CD4-positive, alpha-beta T cell treated with Interleukin-17A for 1 hour (primary cell): ENCODE data around the gene DLEC1.

Experiments
- DNase-seq: peaks from one replicate; pipeline ENCODE4 v3.0.0-alpha.2; 2020

Gene DLEC1

DNA sequence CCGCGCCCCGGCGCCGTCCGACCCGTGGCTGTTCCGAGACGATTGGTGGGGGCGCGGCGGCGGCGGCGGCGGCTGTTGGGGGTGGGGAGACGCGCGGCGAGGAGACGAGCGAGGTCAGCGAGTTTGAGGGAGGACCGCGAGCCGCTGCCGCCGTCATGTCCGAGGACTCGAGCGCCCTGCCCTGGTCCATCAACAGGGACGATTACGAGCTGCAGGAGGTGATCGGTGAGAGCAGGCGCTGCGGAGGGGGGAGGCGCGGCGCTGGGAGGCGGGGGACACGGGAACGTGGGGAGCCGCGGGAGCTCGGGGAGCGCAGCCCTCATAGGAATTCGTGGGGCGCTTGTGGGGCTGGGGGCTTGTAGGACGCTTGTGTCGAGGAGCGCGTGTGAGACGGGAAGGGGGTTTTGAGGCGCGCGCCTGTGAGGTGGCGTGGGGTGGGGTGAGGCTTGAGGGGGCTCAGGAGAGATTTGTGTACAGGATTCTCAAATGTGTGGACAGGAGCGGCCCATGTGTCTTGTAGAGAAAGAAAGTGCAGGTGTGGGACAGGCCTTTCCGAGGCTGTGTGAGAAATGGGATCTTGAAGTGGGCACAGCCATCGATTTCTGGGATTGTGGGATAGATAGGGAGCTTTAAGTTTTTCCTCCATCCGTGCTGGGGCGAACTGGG lies 126.8 kb downstream of the DLEC1 start:
- no peak for DNase-seq

- no peak for DNase-seq
Measured at GRCh38 chr3:38167591-38167990, 128.6 kb downstream of the DLEC1 start.

- no peak for DNase-seq
Measured at GRCh38 chr3:38168151-38169026, 129.4 kb downstream of the DLEC1 start.

DNA sequence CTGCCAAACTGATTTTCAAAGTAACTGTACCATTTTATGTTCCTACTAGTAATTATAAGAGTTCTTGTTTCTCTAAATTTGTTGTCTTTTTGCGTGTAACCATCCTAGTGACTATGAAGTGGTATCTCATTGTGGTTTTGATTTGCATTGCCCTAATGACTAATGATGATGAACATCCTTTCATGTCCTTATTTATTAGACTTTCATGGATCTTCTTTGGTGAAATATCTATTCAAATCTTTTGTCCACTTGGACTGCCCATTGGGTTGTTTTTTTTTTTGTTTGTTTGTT lies 130.0 kb downstream of the DLEC1 start:
- DNase-seq = no peak

- no peak for DNase-seq
Measured at GRCh38 chr3:38170722-38171121, 131.7 kb downstream of the DLEC1 start.

- no peak for DNase-seq
Measured at GRCh38 chr3:38171622-38172021, 132.6 kb downstream of the DLEC1 start.
